ENCODE measurements around the gene ADGRV1.
"Not testable (repeated sequence)": the region's sequence is repeated elsewhere in the genome, so short reads cannot be mapped to it uniquely, and the experiment has no call there.

DNA sequence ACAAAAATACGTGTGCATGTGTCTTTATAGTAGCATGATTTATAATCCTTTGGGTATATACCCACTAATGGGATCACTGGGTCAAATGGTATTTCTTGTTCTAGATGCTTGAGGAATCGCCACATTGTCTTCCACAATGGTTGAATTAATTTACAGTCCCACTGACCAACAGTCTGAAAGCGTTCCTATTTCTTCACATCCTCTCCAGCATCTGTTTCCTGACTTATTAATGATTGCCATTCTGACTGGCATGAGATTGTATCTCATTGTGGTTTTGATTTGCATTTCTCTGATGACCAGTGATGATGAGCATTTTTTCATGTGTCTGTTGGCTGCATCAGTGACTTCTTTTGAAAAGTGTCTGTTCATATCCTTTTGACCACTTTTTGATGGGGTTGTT, 18.0 kb downstream of the ADGRV1 start:
- TF ChIP-seq, protein P1, sequence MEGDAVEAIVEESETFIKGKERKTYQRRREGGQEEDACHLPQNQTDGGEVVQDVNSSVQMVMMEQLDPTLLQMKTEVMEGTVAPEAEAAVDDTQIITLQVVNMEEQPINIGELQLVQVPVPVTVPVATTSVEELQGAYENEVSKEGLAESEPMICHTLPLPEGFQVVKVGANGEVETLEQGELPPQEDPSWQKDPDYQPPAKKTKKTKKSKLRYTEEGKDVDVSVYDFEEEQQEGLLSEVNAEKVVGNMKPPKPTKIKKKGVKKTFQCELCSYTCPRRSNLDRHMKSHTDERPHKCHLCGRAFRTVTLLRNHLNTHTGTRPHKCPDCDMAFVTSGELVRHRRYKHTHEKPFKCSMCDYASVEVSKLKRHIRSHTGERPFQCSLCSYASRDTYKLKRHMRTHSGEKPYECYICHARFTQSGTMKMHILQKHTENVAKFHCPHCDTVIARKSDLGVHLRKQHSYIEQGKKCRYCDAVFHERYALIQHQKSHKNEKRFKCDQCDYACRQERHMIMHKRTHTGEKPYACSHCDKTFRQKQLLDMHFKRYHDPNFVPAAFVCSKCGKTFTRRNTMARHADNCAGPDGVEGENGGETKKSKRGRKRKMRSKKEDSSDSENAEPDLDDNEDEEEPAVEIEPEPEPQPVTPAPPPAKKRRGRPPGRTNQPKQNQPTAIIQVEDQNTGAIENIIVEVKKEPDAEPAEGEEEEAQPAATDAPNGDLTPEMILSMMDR (IDR thresholded peaks at IDR 0.05), result not testable (repeated sequence)
- TF ChIP-seq POLR2A (IDR thresholded peaks at IDR 0.05), result not testable (repeated sequence)
